Esophagus squamous epithelium (tissue), 5 donors: ENCODE data around the gene DGKD. TPM values are rescaled to one million over a fixed set of nuclear protein-coding genes. Genes with fewer than 3 reads are reported as not detected.

ENCODE experiments used
- DNase-seq: peaks from one replicate; lab custom pipeline; 2025; lab: John Stamatoyannopoulos, UW
- H3K27ac ChIP-seq, 4 donors: fragments of 200-600 bp; sonication (generic); one replicate each; pipeline ENCODE4 v1.5.1; 2016 to 2019; ENCODE audit warnings: mild to moderate bottlenecking in 1 of 4
- H3K27me3 ChIP-seq, 4 donors: fragments of 200-600 bp; sonication (generic); 1 replicate in 3 of 4; 2 replicates in 1 of 4; pipeline versions ENCODE4 v1.5.1 to v1.6.0; 2017 to 2021; ENCODE audit warnings: antibody characterized with exemption in 1 of 4
- H3K36me3 ChIP-seq, 3 donors: fragments of 200-600 bp; sonication (generic); one replicate each; pipeline ENCODE4 v1.5.1; 2016 to 2019
- H3K4me1 ChIP-seq, 3 donors: fragments of 200-600 bp; sonication (generic); one replicate each; pipeline ENCODE4 v1.5.1; 2017 to 2019
- H3K4me3 ChIP-seq, 4 donors: fragments of 200-600 bp; sonication (generic); 1 replicate in 3 of 4; 2 replicates in 1 of 4; pipeline ENCODE4 v1.5.1; 2016 to 2019; ENCODE audit warnings: mild to moderate bottlenecking in 2 of 4, moderate library complexity in 1 of 4
- H3K9me3 ChIP-seq, 3 donors: fragments of 200-600 bp; sonication (generic); one replicate each; pipeline ENCODE4 v1.5.1; 2016 to 2019
- CTCF ChIP-seq, 6 experiments: fragments of 450-650 bp in 4 of 6; fragments of 200-600 bp in 2 of 6; sonication (generic) in 2 of 6; IDR thresholded peaks; one replicate each; pipeline ENCODE4 v1.5.1; 2016 to 2019; ENCODE audit warnings: antibody characterized with exemption in 6 of 6, mild to moderate bottlenecking in 4 of 6, moderate library complexity in 4 of 6
- POLR2A ChIP-seq, 4 donors: fragments of 450-650 bp; IDR thresholded peaks; one replicate each; pipeline ENCODE4 v1.6.1; 2017; ENCODE audit warnings: antibody characterized with exemption in 4 of 4, mild to moderate bottlenecking in 4 of 4, moderate library complexity in 3 of 4
- WGBS, 2 donors: methylation state at CpG; one replicate each; pipeline ENCODE4 v1.1.5; 2018; 5-methylcytosine and 5-hydroxymethylcytosine counted together
- intact Hi-C: fragments of 100-400 bp; cut with DNase I; formaldehyde crosslinking; loops from one replicate; pipeline ENCODE4 v1.15.0; 2022
- total RNA-seq, 4 donors: library from RNA; depleted of rRNA; stranded (reverse); fragments of >200 nt; gene quantifications; one replicate each; pipeline ENCODE4 v1.1.0, GENCODE V29; 2016
- donor health status: DM: yes; HTN: yes; CAD: no.

DGKD gene
- total RNA-seq, 4 donors from 2014 or later, result 2.3 to 10.9 (median 4.2) TPM

GRCh38 chr2:233336541-233336940, 17.8 kb upstream of the DGKD start:
- 64 to 81% methylated on average over 2 to 5 of the region's 5 CpGs for WGBS, 2 donors

GRCh38 chr2:233338046-233338445, 16.2 kb upstream of the DGKD start:
- H3K27ac ChIP-seq, result no peak overlapping the region
- intact Hi-C loops, result no loop called here
- H3K4me1 ChIP-seq, result no peaks in the 10 kb centered on the region
- H3K4me3 ChIP-seq, result no peak overlapping the region
- WGBS, 2 donors, result 75 to 85% methylated on average over 5 of the region's 5 CpGs
- peaks cover 0 to 32% (median 0%) of the 10 kb centered on the region in 4 donors for H3K27me3 ChIP-seq
- TF ChIP-seq POLR2A (IDR thresholded peaks at IDR 0.05) (no peak), CTCF (IDR thresholded peaks at IDR 0.05) (no peak)
- no peaks in the 10 kb centered on the region for H3K36me3 ChIP-seq
- DNase-seq, result no peak
- no peaks in the 10 kb centered on the region for H3K9me3 ChIP-seq

More at GRCh38 chr2:233336541-233336940, 17.8 kb upstream of the DGKD start:
- TF ChIP-seq POLR2A (IDR thresholded peaks at IDR 0.05) (no peak), CTCF (IDR thresholded peaks at IDR 0.05) (no peak)
- intact Hi-C loops, result no loop called here
- Histone ChIP-seq H3K36me3 (no peaks in the 10 kb centered on the region), H3K4me1 (peaks cover 0 to 5% (median 0%) of the 10 kb centered on the region in 3 donors), H3K27ac (no peak overlapping the region), H3K4me3 (no peak overlapping the region), H3K9me3 (no peaks in the 10 kb centered on the region), H3K27me3 (peaks cover 0 to 34% (median 0%) of the 10 kb centered on the region in 4 donors)
- no peak for DNase-seq

GRCh38 chr2:233338812-233339368, 15.4 kb upstream of the DGKD start:
- intact Hi-C loops, result no loop called here
- no peaks in the 10 kb centered on the region for H3K9me3 ChIP-seq
- H3K27ac ChIP-seq, result no peak overlapping the region
- H3K4me3 ChIP-seq, result no peak overlapping the region
- WGBS, 2 donors, result 58 to 65% methylated on average over 3 of the region's 3 CpGs
- no peaks in the 10 kb centered on the region for H3K4me1 ChIP-seq
- no peak for DNase-seq
- no peak for TF ChIP-seq CTCF (IDR thresholded peaks at IDR 0.05)
- no peak for TF ChIP-seq POLR2A (IDR thresholded peaks at IDR 0.05)
- H3K27me3 ChIP-seq, result peaks cover 0 to 27% (median 0%) of the 10 kb centered on the region in 4 donors
- H3K36me3 ChIP-seq, result no peaks in the 10 kb centered on the region

DNA sequence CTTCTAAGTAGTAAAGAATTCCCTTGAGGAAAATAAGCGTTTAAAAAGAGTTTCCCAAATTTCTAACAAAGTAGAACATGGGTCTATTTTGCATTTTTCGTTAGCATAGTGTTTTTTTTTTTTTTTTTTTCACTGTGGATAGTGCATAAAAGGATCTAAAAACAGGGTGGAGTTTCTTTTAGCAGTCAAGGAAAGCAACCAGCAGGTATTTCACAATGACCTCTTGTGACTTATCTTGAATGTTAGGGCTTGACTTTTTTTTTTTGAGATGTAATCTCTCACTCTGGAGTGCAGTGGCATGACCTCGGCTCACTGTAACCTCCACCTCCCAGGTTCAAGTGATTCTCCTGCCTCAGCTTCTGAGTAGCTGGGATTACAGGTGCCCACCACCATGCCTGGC, 14.9 kb upstream of the DGKD start:
- no peaks in the 10 kb centered on the region for H3K36me3 ChIP-seq
- TF ChIP-seq POLR2A (IDR thresholded peaks at IDR 0.05) (no peak), CTCF (IDR thresholded peaks at IDR 0.05) (no peak)
- peaks cover 0 to 21% (median 0%) of the 10 kb centered on the region in 4 donors for H3K27me3 ChIP-seq
- no peak overlapping the region for H3K27ac ChIP-seq
- no peak overlapping the region for H3K4me3 ChIP-seq
- intact Hi-C loops, result no loop called here
- H3K4me1 ChIP-seq, result no peaks in the 10 kb centered on the region
- no peaks in the 10 kb centered on the region for H3K9me3 ChIP-seq
- no peak for DNase-seq
- WGBS, 2 donors, result 19 to 27% methylated on average over 3 of the region's 3 CpGs

DNA sequence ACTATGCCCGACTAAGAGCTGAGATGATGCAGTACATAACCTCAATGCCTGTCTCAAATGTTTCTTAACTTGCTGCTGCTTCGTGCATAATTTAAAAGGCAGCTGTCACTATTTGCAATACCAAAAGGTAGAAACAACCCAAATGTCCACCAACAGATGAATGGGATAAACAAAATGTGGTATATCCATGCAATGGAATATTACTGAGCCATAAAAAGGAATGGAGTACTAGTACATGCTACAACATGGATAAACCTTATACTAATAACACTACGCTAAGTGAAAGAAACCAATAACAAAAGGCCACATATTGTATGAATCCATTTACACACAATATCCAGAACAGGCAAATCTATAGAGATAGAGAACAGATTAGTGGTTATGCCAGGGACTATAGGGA, 13.0 kb upstream of the DGKD start:
- Histone ChIP-seq H3K9me3 (no peaks in the 10 kb centered on the region), H3K4me1 (no peaks in the 10 kb centered on the region), H3K27ac (no peak overlapping the region), H3K4me3 (no peak overlapping the region), H3K27me3 (peaks cover 0 to 29% (median 0%) of the 10 kb centered on the region in 4 donors), H3K36me3 (no peaks in the 10 kb centered on the region)
- WGBS, 2 donors, result 100% methylated on average over 2 to 3 of the region's 3 CpGs
- no peak for DNase-seq
- no peak for TF ChIP-seq POLR2A (IDR thresholded peaks at IDR 0.05)
- TF ChIP-seq CTCF (IDR thresholded peaks at IDR 0.05), result no peak
- intact Hi-C loops, result no loop called here
